A549 (cell line): ENCODE measurements around the gene SPCS3.

ENCODE experiments used
- CTCF ChIP-seq: fragments of >200 bp; sonication (Bioruptor Twin); formaldehyde crosslinking; IDR thresholded peaks from 3 replicates; pipeline ENCODE4 v1.5.1; 2016
- EHMT2 ChIP-seq: fragments of 200-600 bp; sonication (generic); IDR thresholded peaks from 2 replicates; pipeline ENCODE4 v1.6.1; 2016; ENCODE audit warnings: antibody characterized with exemption, low read depth, mild to moderate bottlenecking, moderate library complexity
- POLR2A ChIP-seq: IDR thresholded peaks from 2 replicates; pipeline ENCODE4 v1.6.1; 2012; ENCODE audit warnings: mild to moderate bottlenecking, low read length
- SMC3 ChIP-seq: fragments of >200 bp; sonication (Bioruptor Twin); formaldehyde crosslinking; IDR thresholded peaks from 3 replicates; pipeline ENCODE4 v1.6.1; 2018; ENCODE audit warnings: inconsistent platforms
- TP53 ChIP-seq: fragments of 250-450 bp; sonication (Bioruptor Pico); IDR thresholded peaks from 2 replicates; pipeline ENCODE4 v1.5.0; 2021; ENCODE audit warnings: mild to moderate bottlenecking, moderate library complexity
- ZFP36 ChIP-seq: fragments of 450-650 bp; IDR thresholded peaks from 2 replicates; pipeline ENCODE4 v1.6.1; 2014; ENCODE audit warnings: borderline replicate concordance; ENCODE audit not compliant: partially characterized antibody
- TF ChIP-seq, protein P1 (sequence below): IDR thresholded peaks from 2 replicates; pipeline ENCODE4 v1.6.1; 2012
- TF ChIP-seq, protein P2 (sequence below): IDR thresholded peaks from 2 replicates; pipeline ENCODE4 v1.6.1; 2012

- no peak for TF ChIP-seq CTCF
- no peak for TF ChIP-seq POLR2A
- TF ChIP-seq ZFP36, result no peak
- no peak for TF ChIP-seq SMC3
- no peak for TF ChIP-seq EHMT2
- no peak for TF ChIP-seq TP53
- TF ChIP-seq, protein P1, sequence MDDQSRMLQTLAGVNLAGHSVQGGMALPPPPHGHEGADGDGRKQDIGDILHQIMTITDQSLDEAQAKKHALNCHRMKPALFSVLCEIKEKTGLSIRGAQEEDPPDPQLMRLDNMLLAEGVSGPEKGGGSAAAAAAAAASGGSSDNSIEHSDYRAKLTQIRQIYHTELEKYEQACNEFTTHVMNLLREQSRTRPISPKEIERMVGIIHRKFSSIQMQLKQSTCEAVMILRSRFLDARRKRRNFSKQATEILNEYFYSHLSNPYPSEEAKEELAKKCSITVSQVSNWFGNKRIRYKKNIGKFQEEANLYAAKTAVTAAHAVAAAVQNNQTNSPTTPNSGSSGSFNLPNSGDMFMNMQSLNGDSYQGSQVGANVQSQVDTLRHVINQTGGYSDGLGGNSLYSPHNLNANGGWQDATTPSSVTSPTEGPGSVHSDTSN, result no peak
- TF ChIP-seq, protein P2, sequence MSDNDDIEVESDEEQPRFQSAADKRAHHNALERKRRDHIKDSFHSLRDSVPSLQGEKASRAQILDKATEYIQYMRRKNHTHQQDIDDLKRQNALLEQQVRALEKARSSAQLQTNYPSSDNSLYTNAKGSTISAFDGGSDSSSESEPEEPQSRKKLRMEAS, result no peak
Observed at GRCh38 chr4:176307666-176307930, 12.2 kb upstream of the SPCS3 start.
